Activated naive CD8-positive, alpha-beta T cell treated with anti-CD3 and anti-CD28 coated beads for 36 hours (primary cell): ENCODE data around the gene ZNF419. TPM values are rescaled to one million over a fixed set of nuclear protein-coding genes. Genes with fewer than 3 reads are reported as not detected.
"Not testable (repeated sequence)": the region's sequence is repeated elsewhere in the genome, so short reads cannot be mapped to it uniquely, and the experiment has no call there.

Source experiments
- DNase-seq: peaks from one replicate; pipeline ENCODE4 v3.0.0; 2021
- H3K27ac Mint-ChIP-seq: one replicate; pipeline ENCODE4 v1.8.0; 2022; ENCODE audit warnings: mild to moderate bottlenecking, moderate library complexity, mixed read lengths
- H3K27me3 Mint-ChIP-seq: one replicate; pipeline ENCODE4 v1.8.0; 2022; ENCODE audit warnings: mild to moderate bottlenecking, mixed read lengths
- H3K36me3 Mint-ChIP-seq: one replicate; pipeline ENCODE4 v1.8.0; 2021; ENCODE audit warnings: mild to moderate bottlenecking, mixed read lengths
- H3K4me1 Mint-ChIP-seq: one replicate; pipeline ENCODE4 v1.8.0; 2021; ENCODE audit warnings: mixed read lengths
- H3K4me3 Mint-ChIP-seq: one replicate; pipeline ENCODE4 v1.8.0; 2022; ENCODE audit warnings: mild to moderate bottlenecking, moderate library complexity, mixed read lengths
- H3K9me3 Mint-ChIP-seq: one replicate; pipeline ENCODE4 v1.8.0; 2022; ENCODE audit warnings: mixed read lengths
- total RNA-seq, 2 experiments: library from RNA; stranded (reverse); gene quantifications; one replicate each; pipeline ENCODE4 v1.2.3, GENCODE V29; 2021

The ZNF419 gene
- total RNA-seq, result 1 to 10 TPM; 7.5 to 7.8 TPM

DNA sequence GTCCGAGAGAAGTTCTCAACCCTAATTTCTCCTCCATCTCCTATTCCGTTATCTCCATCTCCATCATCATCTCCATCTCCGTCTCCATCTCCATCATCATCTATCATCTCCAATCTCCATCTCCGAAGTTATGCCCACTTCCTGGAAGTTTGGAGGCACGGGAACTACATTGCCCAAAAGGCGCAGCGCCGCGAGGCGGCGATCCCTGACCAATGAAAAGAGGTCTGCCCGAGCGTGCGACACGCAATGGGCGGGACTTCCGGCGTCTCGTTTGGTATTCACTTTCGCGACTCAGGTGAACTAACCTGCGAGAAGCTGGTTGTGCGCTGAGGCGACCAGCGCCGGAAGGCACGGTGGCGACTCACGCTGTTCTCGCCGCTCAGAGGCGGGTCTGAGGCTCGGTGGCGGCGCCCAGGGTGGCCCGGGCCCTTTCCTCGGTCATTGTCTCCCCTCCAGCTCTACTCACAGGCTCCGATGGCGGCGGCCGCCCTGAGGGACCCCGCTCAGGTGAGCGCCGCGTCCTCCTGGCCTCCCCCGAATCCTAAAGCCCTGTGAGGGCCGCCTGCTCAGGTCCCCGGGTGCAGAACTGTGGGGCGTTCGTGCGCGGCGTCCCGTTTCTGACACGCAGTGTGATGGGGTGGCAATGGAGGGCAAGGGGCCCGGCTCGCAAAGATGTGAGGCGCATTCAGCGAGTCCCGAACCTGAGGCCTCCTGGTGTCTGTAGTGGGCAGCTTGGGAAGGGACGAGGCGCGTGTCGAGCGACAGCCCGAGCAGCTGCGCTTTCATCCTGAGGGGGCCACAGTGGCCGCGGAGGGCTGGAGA, at the start of gene ZNF419:
TSS of gene ZNF419 (plus strand) at position 274 of the 822 bp plus-strand sequence. CDS start at position 475, 201 bp downstream.
- Mint-ChIP-seq H3K9me3 (peaks cover 25% of the 10 kb centered on the region), H3K4me1 (peaks cover 10% of the 10 kb centered on the region), H3K36me3 (peaks cover 41% of the 10 kb centered on the region), H3K27ac (peak within 1 kb of the TSS; percentile 36), H3K4me3 (peak within 1 kb of the TSS; percentile 84)
- not testable (repeated sequence) for H3K27me3 Mint-ChIP-seq
- DNase-seq, result peak; percentile 91

GRCh38 chr19:57437931-57438330, 49.6 kb upstream of the ZNF419 start:
- Mint-ChIP-seq H3K4me3 (no peak overlapping the region), H3K27ac (no peak overlapping the region), H3K4me1 (peaks cover 27% of the 10 kb centered on the region), H3K27me3 (no peaks in the 10 kb centered on the region), H3K36me3 (peaks cover 83% of the 10 kb centered on the region), H3K9me3 (peaks cover 36% of the 10 kb centered on the region)
- DNase-seq, result no peak

GRCh38 chr19:57438925-57439324, 48.6 kb upstream of the ZNF419 start:
- Mint-ChIP-seq H3K9me3 (peaks cover 43% of the 10 kb centered on the region), H3K4me3 (no peak overlapping the region), H3K27ac (no peak overlapping the region), H3K36me3 (peaks cover 90% of the 10 kb centered on the region), H3K4me1 (peaks cover 27% of the 10 kb centered on the region), H3K27me3 (no peaks in the 10 kb centered on the region)
- DNase-seq, result no peak

DNA sequence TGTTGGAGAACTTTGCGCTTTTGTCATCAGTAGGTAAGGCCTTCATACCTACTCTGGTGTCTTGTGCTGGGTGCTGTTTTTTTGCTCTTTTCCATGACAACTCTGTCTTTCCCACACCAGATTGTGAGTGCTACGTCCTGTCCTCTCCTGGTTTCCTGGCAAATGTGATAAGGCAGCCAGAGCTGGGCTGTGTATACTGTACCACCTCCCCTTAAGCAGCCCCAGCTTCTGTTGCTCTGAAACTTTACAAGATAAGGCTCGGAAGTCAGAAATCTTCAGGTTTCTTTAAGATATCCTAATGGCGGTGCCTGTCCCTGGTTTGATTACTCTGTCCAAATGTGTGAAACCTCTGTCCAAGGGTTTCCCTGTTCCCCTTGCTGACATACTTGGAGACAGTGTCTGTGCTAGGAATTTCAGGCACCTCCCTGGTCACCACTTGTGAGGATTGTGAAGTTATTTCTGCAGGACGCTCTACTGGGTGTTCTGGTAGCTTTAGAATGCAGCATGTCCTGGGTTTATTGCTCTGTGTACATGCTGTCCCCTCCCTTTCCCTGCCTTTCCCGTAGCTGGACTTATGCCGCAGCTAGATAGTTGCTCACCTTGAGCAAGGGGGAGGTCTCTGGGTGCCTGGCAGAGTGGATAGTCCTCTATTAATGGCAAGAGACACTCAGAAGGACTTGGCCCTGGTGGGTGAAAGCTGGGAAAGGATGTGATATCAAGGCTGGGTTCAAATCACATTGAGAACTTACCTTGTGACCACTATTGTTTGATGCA, 45.4 kb upstream of the ZNF419 start:
- H3K27ac Mint-ChIP-seq, result no peak overlapping the region
- no peaks in the 10 kb centered on the region for H3K27me3 Mint-ChIP-seq
- no peak for DNase-seq
- H3K36me3 Mint-ChIP-seq, result peaks cover 94% of the 10 kb centered on the region
- H3K9me3 Mint-ChIP-seq, result peaks cover 54% of the 10 kb centered on the region
- H3K4me3 Mint-ChIP-seq, result no peak overlapping the region
- H3K4me1 Mint-ChIP-seq, result peaks cover 10% of the 10 kb centered on the region

- Mint-ChIP-seq H3K4me3 (no peak overlapping the region), H3K36me3 (peaks cover 93% of the 10 kb centered on the region), H3K27ac (no peak overlapping the region), H3K27me3 (no peaks in the 10 kb centered on the region), H3K4me1 (peaks cover 8% of the 10 kb centered on the region), H3K9me3 (peaks cover 54% of the 10 kb centered on the region)
- no peak for DNase-seq
These were observed 44.3 kb upstream of the ZNF419 start for GRCh38 chr19:57443121-57443696.

DNA sequence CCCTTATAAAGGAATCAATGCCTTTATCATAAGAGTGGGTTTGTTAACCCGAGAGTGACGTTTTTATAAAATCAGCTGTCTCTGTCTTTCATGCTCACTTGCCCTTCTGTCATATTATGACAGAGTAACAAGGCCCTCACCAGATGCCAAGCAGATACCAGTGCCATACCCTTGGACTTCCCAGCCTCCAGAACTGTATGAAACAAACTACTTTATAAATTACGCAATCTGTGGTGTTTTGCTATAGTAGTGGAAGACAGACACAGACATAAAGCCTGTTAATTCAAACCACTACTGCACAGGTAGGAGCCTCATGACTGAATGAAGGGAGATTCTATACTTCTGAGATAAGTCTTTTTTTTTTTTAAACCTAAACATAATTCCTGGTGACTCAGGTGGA, 35.2 kb upstream of the ZNF419 start:
- DNase-seq, result no peak

DNA sequence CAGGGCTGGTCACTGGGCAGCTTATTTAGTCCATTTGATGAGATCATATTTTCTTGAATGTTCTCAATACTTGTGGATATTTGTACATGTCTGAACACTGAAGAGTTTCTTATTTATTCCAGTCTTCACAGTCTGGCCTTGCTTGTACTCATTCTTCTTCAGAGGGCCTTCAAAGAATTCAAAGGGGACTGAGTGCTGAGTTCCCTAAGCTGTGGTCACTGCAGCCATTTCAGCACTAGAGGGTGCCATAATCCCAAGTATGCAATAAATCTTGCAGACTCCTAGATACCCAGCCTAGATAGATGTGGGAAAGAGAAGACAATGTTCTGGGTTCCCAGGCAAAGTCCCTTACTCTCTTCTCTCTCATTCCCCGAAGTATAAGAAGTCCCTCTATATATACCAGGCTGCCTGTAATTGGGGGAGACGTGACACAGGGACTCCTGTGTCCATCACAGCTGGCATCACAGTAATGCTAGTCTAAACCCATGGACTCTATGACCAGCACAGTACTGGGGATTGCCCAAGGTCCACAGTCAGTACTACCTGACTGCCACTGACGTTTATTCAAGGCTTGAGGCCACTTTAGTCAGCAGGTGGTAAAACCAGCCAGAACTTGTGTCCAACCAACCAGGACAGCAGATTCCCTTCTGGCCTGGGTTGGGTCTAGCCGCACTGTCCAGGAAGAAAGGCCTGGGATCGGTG, 21.7 kb upstream of the ZNF419 start:
- no peak overlapping the region for H3K4me3 Mint-ChIP-seq
- H3K27ac Mint-ChIP-seq, result no peak overlapping the region
- peaks cover 44% of the 10 kb centered on the region for H3K36me3 Mint-ChIP-seq
- H3K9me3 Mint-ChIP-seq, result peaks cover 59% of the 10 kb centered on the region
- H3K27me3 Mint-ChIP-seq, result no peaks in the 10 kb centered on the region
- H3K4me1 Mint-ChIP-seq, result no peaks in the 10 kb centered on the region
- peak; percentile 20 for DNase-seq

More for the DNA sequence above, 35.2 kb upstream of the ZNF419 start:
- peaks cover 40% of the 10 kb centered on the region for H3K9me3 Mint-ChIP-seq
- H3K36me3 Mint-ChIP-seq, result peaks cover 71% of the 10 kb centered on the region
- H3K4me1 Mint-ChIP-seq, result no peaks in the 10 kb centered on the region
- H3K4me3 Mint-ChIP-seq, result no peak overlapping the region
- no peaks in the 10 kb centered on the region for H3K27me3 Mint-ChIP-seq
- H3K27ac Mint-ChIP-seq, result no peak overlapping the region

GRCh38 chr19:57466489-57466888, 21.1 kb upstream of the ZNF419 start:
- DNase-seq, result no peak
- no peak overlapping the region for H3K4me3 Mint-ChIP-seq
- H3K27me3 Mint-ChIP-seq, result no peaks in the 10 kb centered on the region
- H3K4me1 Mint-ChIP-seq, result no peaks in the 10 kb centered on the region
- peaks cover 50% of the 10 kb centered on the region for H3K36me3 Mint-ChIP-seq
- peaks cover 62% of the 10 kb centered on the region for H3K9me3 Mint-ChIP-seq
- H3K27ac Mint-ChIP-seq, result no peak overlapping the region

- Mint-ChIP-seq H3K27ac (no peak overlapping the region), H3K9me3 (peaks cover 81% of the 10 kb centered on the region), H3K4me1 (peaks cover 15% of the 10 kb centered on the region), H3K36me3 (peaks cover 98% of the 10 kb centered on the region), H3K4me3 (no peak overlapping the region), H3K27me3 (no peaks in the 10 kb centered on the region)
- DNase-seq, result no peak
These were observed 13.9 kb upstream of the ZNF419 start for GRCh38 chr19:57473646-57474045.

DNA sequence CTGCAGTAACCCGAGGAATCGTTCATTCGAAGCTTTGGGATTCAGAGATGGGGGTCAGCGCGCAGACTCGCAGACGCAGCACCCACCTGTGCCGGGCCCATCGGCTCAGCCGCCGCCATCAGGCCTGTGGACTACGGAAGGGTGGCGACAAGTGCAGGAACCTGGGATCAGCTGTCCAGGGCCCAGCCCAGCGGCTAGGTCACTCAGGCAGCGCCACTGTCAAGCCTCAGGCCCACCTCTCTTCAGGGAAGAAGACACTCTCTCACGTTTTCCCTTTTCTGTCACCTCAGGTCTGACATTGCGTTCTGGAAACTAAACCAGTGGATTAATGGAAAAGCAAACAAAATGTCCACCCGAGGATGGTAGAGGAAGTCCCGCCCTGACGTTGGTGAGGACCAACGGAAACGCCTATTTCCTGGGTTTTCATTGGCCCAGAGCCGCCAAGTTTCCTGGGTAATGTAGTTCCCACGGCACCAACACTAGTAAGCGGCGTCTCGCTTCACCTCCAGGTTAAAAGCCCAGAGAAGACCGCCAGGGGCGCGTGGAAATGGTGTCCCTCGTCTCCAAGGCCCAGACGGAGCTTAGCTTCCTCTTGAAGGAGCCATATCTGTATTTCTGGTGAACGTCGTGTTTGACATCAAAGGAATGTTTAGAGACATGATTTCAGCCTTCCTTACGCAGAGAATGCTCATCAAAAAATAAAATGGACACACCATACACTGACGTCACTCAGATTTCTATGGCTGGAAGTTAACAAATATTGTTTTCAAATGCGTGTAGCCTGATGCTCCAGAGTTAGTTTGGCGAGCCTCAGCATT, 10.2 kb upstream of the ZNF419 start, which contains the start of gene ZNF772:
TSS of gene ZNF772 (minus strand) at position 376 of the 818 bp plus-strand sequence. CDS start at position 119, 257 bp downstream.
- no peaks in the 10 kb centered on the region for H3K27me3 Mint-ChIP-seq
- peaks cover 63% of the 10 kb centered on the region for H3K36me3 Mint-ChIP-seq
- DNase-seq, result peak; percentile 86
- peaks cover 15% of the 10 kb centered on the region for H3K4me1 Mint-ChIP-seq
- H3K9me3 Mint-ChIP-seq, result peaks cover 54% of the 10 kb centered on the region
- peak within 1 kb of the TSS; percentile 90 for H3K27ac Mint-ChIP-seq
- peak within 1 kb of the TSS; percentile 83 for H3K4me3 Mint-ChIP-seq

GRCh38 chr19:57488299-57488644, 722 bp downstream of the ZNF419 start:
- DNase-seq, H3K27ac Mint-ChIP-seq: not testable (repeated sequence)
- peaks cover 47% of the 10 kb centered on the region for H3K36me3 Mint-ChIP-seq

GRCh38 chr19:57499332-57499679, 11.8 kb downstream of the ZNF419 start:
- Mint-ChIP-seq H3K9me3 (peaks cover 43% of the 10 kb centered on the region), H3K4me1 (peaks cover 20% of the 10 kb centered on the region), H3K4me3 (peak overlapping the region; percentile 90), H3K27ac (peak overlapping the region; percentile 63), H3K36me3 (peaks cover 64% of the 10 kb centered on the region)
- H3K27me3 Mint-ChIP-seq, DNase-seq: not testable (repeated sequence)

More at GRCh38 chr19:57488299-57488644, 722 bp downstream of the ZNF419 start:
- Mint-ChIP-seq H3K4me3 (peak overlapping the region; percentile 84), H3K4me1 (peaks cover 10% of the 10 kb centered on the region), H3K9me3 (peaks cover 30% of the 10 kb centered on the region)
- H3K27me3 Mint-ChIP-seq, result not testable (repeated sequence)

DNA sequence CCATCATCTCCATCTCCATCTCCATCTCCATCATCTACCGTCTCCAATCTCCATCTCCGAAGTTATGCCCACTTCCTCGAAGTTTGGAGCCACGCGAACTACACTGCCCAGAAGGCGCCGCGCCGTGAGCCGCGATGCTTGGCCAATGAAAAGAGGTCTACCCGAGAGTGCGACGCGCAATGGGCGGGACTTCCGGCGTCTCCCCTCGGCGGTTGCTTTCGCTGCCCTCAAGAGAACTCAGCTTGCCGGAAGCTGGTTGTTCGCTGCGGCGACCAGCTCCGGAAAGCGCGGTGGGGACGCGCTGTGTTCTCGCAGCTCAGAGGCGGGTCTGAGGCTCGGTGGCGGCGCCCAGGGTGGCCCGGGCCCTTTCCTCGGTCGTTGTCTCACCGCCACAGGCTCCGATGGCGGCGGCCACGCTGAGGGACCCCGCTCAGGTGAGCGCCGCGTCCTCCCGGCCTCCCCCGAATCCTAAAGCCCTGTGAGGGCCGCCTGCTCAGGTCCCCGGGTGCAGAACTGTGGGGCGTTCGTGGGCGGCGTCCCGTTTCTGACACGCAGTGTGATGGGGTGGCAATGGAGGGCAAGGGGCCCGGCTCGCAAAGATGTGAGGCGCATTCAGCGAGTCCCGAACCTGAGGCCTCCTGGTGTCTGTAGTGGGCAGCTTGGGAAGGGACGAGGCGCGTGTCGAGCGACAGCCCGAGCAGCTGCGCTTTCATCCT, 12.3 kb downstream of the ZNF419 start, which contains the start of gene ZNF773:
TSS of gene ZNF773 (plus strand) at position 259 of the 716 bp plus-strand sequence. CDS start at position 402, 143 bp downstream.
- H3K27me3 Mint-ChIP-seq, result not testable (repeated sequence)
- H3K4me1 Mint-ChIP-seq, result peaks cover 20% of the 10 kb centered on the region
- peaks cover 43% of the 10 kb centered on the region for H3K9me3 Mint-ChIP-seq
- peak within 1 kb of the TSS; percentile 90 for H3K4me3 Mint-ChIP-seq
- DNase-seq, result peak; percentile 95
- H3K36me3 Mint-ChIP-seq, result peaks cover 64% of the 10 kb centered on the region
- peak within 1 kb of the TSS; percentile 73 for H3K27ac Mint-ChIP-seq
